OCI-LY3 (cell line): ENCODE measurements around the gene POPDC3.

Experiments used
- H2AFZ ChIP-seq: fragments of 200-600, 300-600 bp; shearing (Covaris generic); 2 replicates; pipeline ENCODE4 v1.6.0; 2014; ENCODE audit warnings: antibody characterized with exemption, low read depth, low read length
- H3K27ac ChIP-seq: fragments of 200-600, 300-600 bp; sonication (generic); 2 replicates; pipeline ENCODE4 v1.5.1; 2014; ENCODE audit warnings: mild to moderate bottlenecking, low read length, moderate library complexity, mixed read lengths
- H3K27me3 ChIP-seq: fragments of 200-600, 300-600 bp; sonication (generic); 2 replicates; pipeline ENCODE4 v1.6.1; 2014; ENCODE audit warnings: low read depth, low read length, mixed read lengths
- H3K36me3 ChIP-seq: fragments of 200-600, 300-600 bp; sonication (generic); replicated peaks from 2 replicates; pipeline ENCODE3; 2014; ENCODE audit warnings: low read depth, low read length, mixed read lengths
- H3K4me1 ChIP-seq: fragments of 300-600, 200-600 bp; sonication (generic); 2 replicates; pipeline ENCODE4 v1.6.1; 2014; ENCODE audit warnings: low read length, mixed read lengths
- H3K4me2 ChIP-seq: fragments of 200-600, 300-600 bp; sonication (generic); 2 replicates; pipeline ENCODE4 v1.6.1; 2014; ENCODE audit warnings: low read length, mixed read lengths
- H3K4me3 ChIP-seq: fragments of 300-600, 200-600 bp; sonication (generic); 2 replicates; pipeline ENCODE4 v1.5.1; 2014; ENCODE audit warnings: antibody characterized with exemption, mild to moderate bottlenecking, low read length, moderate library complexity
- H3K79me2 ChIP-seq: fragments of 300-600, 200-600 bp; shearing (Covaris generic); 2 replicates; pipeline ENCODE4 v1.6.1; 2014; ENCODE audit warnings: mild to moderate bottlenecking, low read length, mixed read lengths
- H3K9ac ChIP-seq: fragments of 300-600, 200-600 bp; shearing (Covaris generic); 2 replicates; pipeline ENCODE4 v1.6.0; 2014; ENCODE audit warnings: mild to moderate bottlenecking, low read length, moderate library complexity
- H3K9me3 ChIP-seq: fragments of 200-600, 300-600 bp; shearing (Covaris generic); 2 replicates; pipeline ENCODE4 v1.6.1; 2014; ENCODE audit warnings: low read length, mixed read lengths; ENCODE audit not compliant: insufficient read depth
- H4K20me1 ChIP-seq: fragments of 200-600, 300-600 bp; sonication (generic); 2 replicates; pipeline ENCODE4 v1.6.1; 2016; ENCODE audit warnings: low read length, mixed read lengths; ENCODE audit not compliant: insufficient read depth
- CTCF ChIP-seq: fragments of 200-600, 300-600 bp; sonication (generic); IDR thresholded peaks from 2 replicates; pipeline ENCODE4 v1.5.1; 2014; ENCODE audit warnings: antibody characterized with exemption, low read length, low read depth
- EZH2phosphoT487 ChIP-seq: fragments of 200-600 bp; shearing (Covaris generic); IDR thresholded peaks from 2 replicates; pipeline ENCODE4 v1.6.1; 2018; ENCODE audit warnings: antibody characterized with exemption, mixed run types, low read depth

Gene POPDC3

GRCh38 chr6:105152880-105153279, 26.9 kb downstream of the POPDC3 start:
- TF ChIP-seq EZH2phosphoT487 (no peak), CTCF (no peak)
- H3K27me3 ChIP-seq: no peaks in the 10 kb centered on the region
- no peaks in the 10 kb centered on the region for H3K79me2 ChIP-seq
- H3K9me3 ChIP-seq: no peaks in the 10 kb centered on the region
- H3K9ac ChIP-seq: no peak overlapping the region
- no peaks in the 10 kb centered on the region for H3K36me3 ChIP-seq
- no peak overlapping the region for H3K4me3 ChIP-seq
- H3K4me2 ChIP-seq: 0 out of 2 replicates have a peak overlapping the region, but pooled peaks have one; percentile 12
- no peak overlapping the region for H3K27ac ChIP-seq
- H3K4me1 ChIP-seq: peaks cover 13% of the 10 kb centered on the region
- H4K20me1 ChIP-seq: no peaks in the 10 kb centered on the region
- no peak overlapping the region for H2AFZ ChIP-seq

GRCh38 chr6:105151644-105152043, 28.2 kb downstream of the POPDC3 start:
- Histone ChIP-seq H3K79me2 (no peaks in the 10 kb centered on the region), H3K4me2 (no peak overlapping the region), H3K27me3 (no peaks in the 10 kb centered on the region), H3K4me1 (peaks cover 13% of the 10 kb centered on the region), H3K4me3 (no peak overlapping the region), H2AFZ (no peak overlapping the region), H4K20me1 (no peaks in the 10 kb centered on the region), H3K9me3 (no peaks in the 10 kb centered on the region), H3K9ac (no peak overlapping the region), H3K36me3 (no peaks in the 10 kb centered on the region), H3K27ac (no peak overlapping the region)
- TF ChIP-seq EZH2phosphoT487: no peak
- TF ChIP-seq CTCF: no peak

GRCh38 chr6:105138141-105138540, 41.7 kb downstream of the POPDC3 start:
- H3K9ac ChIP-seq: no peak overlapping the region
- H3K79me2 ChIP-seq: no peaks in the 10 kb centered on the region
- no peak overlapping the region for H3K27ac ChIP-seq
- H3K4me2 ChIP-seq: no peak overlapping the region
- no peaks in the 10 kb centered on the region for H3K36me3 ChIP-seq
- H3K9me3 ChIP-seq: no peaks in the 10 kb centered on the region
- H2AFZ ChIP-seq: no peak overlapping the region
- TF ChIP-seq EZH2phosphoT487 (no peak), CTCF (no peak)
- no peaks in the 10 kb centered on the region for H3K4me1 ChIP-seq
- H3K27me3 ChIP-seq: no peaks in the 10 kb centered on the region
- H4K20me1 ChIP-seq: no peaks in the 10 kb centered on the region
- H3K4me3 ChIP-seq: no peak overlapping the region

GRCh38 chr6:105137388-105137787, 42.4 kb downstream of the POPDC3 start:
- Histone ChIP-seq H4K20me1 (no peaks in the 10 kb centered on the region), H3K4me2 (no peak overlapping the region), H3K27ac (no peak overlapping the region), H3K36me3 (no peaks in the 10 kb centered on the region), H3K27me3 (no peaks in the 10 kb centered on the region), H3K9me3 (no peaks in the 10 kb centered on the region), H3K4me1 (no peaks in the 10 kb centered on the region), H3K79me2 (no peaks in the 10 kb centered on the region), H3K9ac (no peak overlapping the region), H3K4me3 (no peak overlapping the region), H2AFZ (no peak overlapping the region)
- TF ChIP-seq EZH2phosphoT487: no peak
- no peak for TF ChIP-seq CTCF
